Measurements from ENCODE around the gene CREB3L2.

DNA sequence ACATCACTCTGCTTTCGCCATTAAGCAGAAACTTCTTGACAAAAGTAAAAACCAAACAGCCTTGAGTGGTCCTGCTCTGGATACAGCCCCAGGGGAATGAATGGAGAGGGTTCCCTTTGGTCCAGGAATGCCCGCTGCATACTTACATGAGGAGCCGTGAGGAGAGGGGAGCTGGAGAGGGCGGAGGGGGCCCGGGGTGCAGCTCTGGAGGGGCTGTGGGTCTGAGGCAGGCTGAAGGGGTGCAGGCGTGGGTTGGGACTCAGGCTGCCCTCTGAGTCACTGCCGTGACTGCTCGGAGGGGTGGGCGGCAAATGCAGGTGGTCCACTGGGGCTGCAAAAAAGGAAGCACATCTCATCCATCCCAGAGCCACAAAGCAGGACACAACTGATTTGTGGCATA is 93.8 kb downstream of the CREB3L2 start:
- TF ChIP-seq CTCF (IDR thresholded peaks at IDR 0.05) (no peak), POLR2A (IDR thresholded peaks at IDR 0.05) (no peak)

All from lower leg skin (tissue), 3 donors.